Muscle of leg (tissue), 11 donors: ENCODE data around the gene NRIP1. TPM values are rescaled to one million over a fixed set of nuclear protein-coding genes. Genes with fewer than 3 reads are reported as not detected.

Experiments used
- DNase-seq: peaks from one replicate; pipeline ENCODE4 v3.0.0; 2013
- H3K27ac ChIP-seq: one replicate; pipeline ENCODE4 v1.5.1; 2013; ENCODE audit warnings: mild to moderate bottlenecking, low read length, control low read depth
- H3K27me3 ChIP-seq: one replicate; pipeline ENCODE4 v1.6.1; 2013; ENCODE audit warnings: low read length; ENCODE audit not compliant: control insufficient read depth, insufficient read depth
- H3K36me3 ChIP-seq: one replicate; pipeline ENCODE4 v1.6.1; 2013; ENCODE audit warnings: low read length; ENCODE audit not compliant: control insufficient read depth, insufficient read depth
- H3K4me1 ChIP-seq: one replicate; pipeline ENCODE4 v1.6.1; 2013; ENCODE audit warnings: low read length; ENCODE audit not compliant: control insufficient read depth, insufficient read depth
- H3K4me3 ChIP-seq: one replicate; pipeline ENCODE4 v1.5.1; 2013; ENCODE audit warnings: low read length, control low read depth
- H3K9me3 ChIP-seq: replicated peaks from 2 replicates; pipeline ENCODE4 v1.6.1; 2013; ENCODE audit warnings: low read depth, low read length; ENCODE audit not compliant: control insufficient read depth
- WGBS: methylation state at CpG from one replicate; pipeline ENCODE4 v1.1.5; 2013; ENCODE audit warnings: missing lambda C conversion rate; ENCODE audit not compliant: insufficient coverage; 5-methylcytosine and 5-hydroxymethylcytosine counted together
- polyA plus RNA-seq, 8 donors: library from polyadenylated mRNA; unstranded; fragments of 120-200 nt; gene quantifications; one replicate each; pipeline versions ENCODE4 v1.2.1 to v1.2.3, GENCODE V29; 2013; ENCODE audit warnings: inconsistent platforms in 1 of 8, low replicate concordance in 1 of 8; ENCODE audit not compliant: insufficient read length in 8 of 8, insufficient read depth in 1 of 8
- total RNA-seq: library from RNA; stranded (reverse); fragments of 120-200 nt; gene quantifications from one replicate; pipeline ENCODE4 v1.2.4, GENCODE V29; 2013

Gene NRIP1
- total and polyA plus RNA-seq, 9 donors, result 28.6 to 75.4 (median 39.2) TPM

GRCh38 chr21:15029077-15029476, 35.7 kb downstream of the NRIP1 start:
- no peak overlapping the region for H3K4me3 ChIP-seq
- no peak overlapping the region for H3K27ac ChIP-seq
- no peaks in the 10 kb centered on the region for H3K27me3 ChIP-seq
- DNase-seq, result no peak
- no peaks in the 10 kb centered on the region for H3K4me1 ChIP-seq
- H3K36me3 ChIP-seq, result peaks cover 9% of the 10 kb centered on the region
- 80% methylated on average over 4 of the region's 4 CpGs for WGBS
- H3K9me3 ChIP-seq, result peaks cover 2% of the 10 kb centered on the region

- H3K4me3 ChIP-seq, result no peak overlapping the region
- peaks cover 2% of the 10 kb centered on the region for H3K9me3 ChIP-seq
- no peaks in the 10 kb centered on the region for H3K27me3 ChIP-seq
- no peak overlapping the region for H3K27ac ChIP-seq
- peaks cover 9% of the 10 kb centered on the region for H3K36me3 ChIP-seq
- no peak for DNase-seq
- H3K4me1 ChIP-seq, result no peaks in the 10 kb centered on the region
- no CpG with 5 or more reads among the region's 3 CpGs for WGBS
Observed at GRCh38 chr21:15028186-15028585, 36.6 kb downstream of the NRIP1 start.

- Histone ChIP-seq H3K27ac (no peak overlapping the region), H3K36me3 (peaks cover 11% of the 10 kb centered on the region), H3K27me3 (no peaks in the 10 kb centered on the region), H3K9me3 (peaks cover 2% of the 10 kb centered on the region), H3K4me3 (no peak overlapping the region), H3K4me1 (no peaks in the 10 kb centered on the region)
- DNase-seq, result no peak
- WGBS, result no CpG with 5 or more reads among the region's 5 CpGs
Observed at GRCh38 chr21:15027056-15027455, 37.7 kb downstream of the NRIP1 start.

- H3K4me1 ChIP-seq, result no peaks in the 10 kb centered on the region
- no peak overlapping the region for H3K27ac ChIP-seq
- no peaks in the 10 kb centered on the region for H3K27me3 ChIP-seq
- no peak overlapping the region for H3K4me3 ChIP-seq
- no CpG with 5 or more reads among the region's 2 CpGs for WGBS
- no peak for DNase-seq
- H3K9me3 ChIP-seq, result peaks cover 2% of the 10 kb centered on the region
- H3K36me3 ChIP-seq, result peaks cover 9% of the 10 kb centered on the region
Observed at GRCh38 chr21:15026370-15026769, 38.4 kb downstream of the NRIP1 start.

GRCh38 chr21:15023776-15024175, 41.0 kb downstream of the NRIP1 start:
- H3K9me3 ChIP-seq, result no peaks in the 10 kb centered on the region
- WGBS, result no CpG with 5 or more reads among the region's 5 CpGs
- no peaks in the 10 kb centered on the region for H3K27me3 ChIP-seq
- H3K36me3 ChIP-seq, result peaks cover 4% of the 10 kb centered on the region
- DNase-seq, result no peak
- no peaks in the 10 kb centered on the region for H3K4me1 ChIP-seq
- no peak overlapping the region for H3K27ac ChIP-seq
- no peak overlapping the region for H3K4me3 ChIP-seq

GRCh38 chr21:15022608-15023261, 42.1 kb downstream of the NRIP1 start:
- Histone ChIP-seq H3K9me3 (no peaks in the 10 kb centered on the region), H3K4me1 (no peaks in the 10 kb centered on the region), H3K27me3 (no peaks in the 10 kb centered on the region), H3K36me3 (peaks cover 4% of the 10 kb centered on the region), H3K4me3 (no peak overlapping the region), H3K27ac (no peak overlapping the region)
- no peak for DNase-seq
- WGBS, result 71% methylated on average over 1 of the region's 6 CpGs

GRCh38 chr21:15020797-15021196, 44.0 kb downstream of the NRIP1 start:
- Histone ChIP-seq H3K4me1 (no peaks in the 10 kb centered on the region), H3K4me3 (no peak overlapping the region), H3K36me3 (peaks cover 4% of the 10 kb centered on the region), H3K9me3 (no peaks in the 10 kb centered on the region), H3K27ac (no peak overlapping the region), H3K27me3 (no peaks in the 10 kb centered on the region)
- DNase-seq, result no peak

GRCh38 chr21:15018382-15018781, 46.4 kb downstream of the NRIP1 start:
- Histone ChIP-seq H3K4me3 (no peak overlapping the region), H3K27ac (no peak overlapping the region), H3K9me3 (no peaks in the 10 kb centered on the region), H3K4me1 (no peaks in the 10 kb centered on the region), H3K36me3 (peaks cover 2% of the 10 kb centered on the region), H3K27me3 (no peaks in the 10 kb centered on the region)
- WGBS, result no CpG with 5 or more reads among the region's 2 CpGs
- DNase-seq, result no peak

- H3K4me1 ChIP-seq, result no peaks in the 10 kb centered on the region
- no peak overlapping the region for H3K4me3 ChIP-seq
- no CpG with 5 or more reads among the region's 5 CpGs for WGBS
- DNase-seq, result no peak
- H3K9me3 ChIP-seq, result no peaks in the 10 kb centered on the region
- no peaks in the 10 kb centered on the region for H3K36me3 ChIP-seq
- no peak overlapping the region for H3K27ac ChIP-seq
- no peaks in the 10 kb centered on the region for H3K27me3 ChIP-seq
Observed at GRCh38 chr21:15015622-15016471, 49.0 kb downstream of the NRIP1 start.

- DNase-seq, result peak; percentile 27
- Histone ChIP-seq H3K4me3 (no peak overlapping the region), H3K36me3 (no peaks in the 10 kb centered on the region), H3K27me3 (no peaks in the 10 kb centered on the region), H3K9me3 (no peaks in the 10 kb centered on the region), H3K27ac (no peak overlapping the region), H3K4me1 (no peaks in the 10 kb centered on the region)
- WGBS, result no CpG with 5 or more reads among the region's 2 CpGs
Observed at GRCh38 chr21:15014221-15014620, 50.6 kb downstream of the NRIP1 start.
